Hepatic stellate cell (primary cell): Measurements from ENCODE around the gene DYNC1H1.
"Not testable (repeated sequence)": the region's sequence is repeated elsewhere in the genome, so short reads cannot be mapped to it uniquely, and the experiment has no call there.

ENCODE experiments used
- DNase-seq: peaks from one replicate; pipeline ENCODE4 v3.0.0; 2011; ENCODE audit warnings: low spot score

The DYNC1H1 gene

DNA sequence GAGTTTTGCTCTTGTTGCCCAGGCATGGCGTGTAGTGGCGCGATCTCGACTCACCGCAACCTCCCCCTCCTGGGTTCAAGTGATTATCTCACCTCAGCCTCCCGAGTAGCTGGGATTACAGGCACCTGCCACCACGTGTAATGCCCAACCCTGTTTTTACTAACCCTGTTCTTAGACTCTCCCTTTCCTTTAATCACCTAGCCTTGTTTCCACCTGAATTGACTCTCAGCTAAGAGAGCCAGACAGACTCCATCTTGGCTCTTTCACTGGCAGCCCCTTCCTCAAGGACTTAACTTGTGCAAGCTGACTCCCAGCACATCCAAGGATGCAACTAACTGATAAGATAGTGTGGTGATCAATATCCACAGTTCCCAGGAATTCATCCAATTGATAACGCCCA, 100.2 kb downstream of the DYNC1H1 start:
- not testable (repeated sequence) for DNase-seq

DNA sequence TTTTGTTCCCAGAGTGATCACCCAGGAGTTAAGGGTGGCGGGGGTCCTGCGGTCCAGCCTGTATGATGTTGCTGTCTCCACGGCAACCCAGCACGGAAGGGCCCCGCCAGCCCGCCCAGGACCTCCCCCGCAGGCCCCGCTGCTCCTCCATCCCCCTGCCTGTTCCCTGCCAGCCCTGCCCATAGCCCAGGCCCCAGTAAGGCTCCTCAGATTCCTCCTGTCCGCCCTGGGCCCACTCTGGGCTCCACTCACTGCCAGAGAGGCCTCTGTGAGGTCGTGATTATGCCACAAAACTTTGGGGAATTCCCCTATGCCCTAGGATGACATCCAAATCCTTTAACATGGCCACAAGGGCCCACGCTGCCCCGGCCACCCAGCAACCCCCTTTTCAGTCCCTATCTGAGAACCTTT, 101.7 kb downstream of the DYNC1H1 start:
- no peak for DNase-seq

DNA sequence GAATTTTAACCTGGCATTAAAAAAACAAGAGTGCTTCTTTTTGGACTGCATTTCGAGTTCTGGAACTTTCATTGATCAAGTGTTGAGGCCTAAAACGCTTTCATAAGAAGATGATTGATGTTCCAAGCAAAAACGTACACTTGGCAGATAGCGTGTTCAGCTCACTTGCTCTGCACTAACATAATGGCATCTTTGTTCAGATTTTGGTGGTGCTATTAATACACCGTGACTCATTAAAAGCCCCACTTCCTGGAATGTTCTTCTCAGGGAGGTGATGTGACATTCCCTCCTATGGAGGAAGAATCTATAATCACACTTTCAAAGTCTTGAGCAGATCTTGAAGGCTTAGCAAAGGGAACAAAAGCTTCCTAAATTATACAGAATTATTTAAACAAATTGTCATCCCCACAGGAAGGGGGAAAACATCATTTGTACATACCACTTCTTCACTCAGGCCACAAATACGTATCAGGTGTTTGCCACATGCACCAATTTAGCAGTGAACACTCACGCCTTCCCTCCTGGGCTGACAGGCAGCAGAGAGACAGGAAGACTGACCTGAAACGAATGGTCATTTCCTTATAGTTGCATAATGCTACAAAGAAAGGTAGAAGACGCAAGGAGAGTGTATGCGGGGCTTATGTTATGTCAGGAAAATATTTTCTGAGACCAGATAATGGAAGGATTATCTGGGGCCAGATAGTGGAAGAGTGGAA, 107.1 kb downstream of the DYNC1H1 start:
- DNase-seq, result no peak

DNA sequence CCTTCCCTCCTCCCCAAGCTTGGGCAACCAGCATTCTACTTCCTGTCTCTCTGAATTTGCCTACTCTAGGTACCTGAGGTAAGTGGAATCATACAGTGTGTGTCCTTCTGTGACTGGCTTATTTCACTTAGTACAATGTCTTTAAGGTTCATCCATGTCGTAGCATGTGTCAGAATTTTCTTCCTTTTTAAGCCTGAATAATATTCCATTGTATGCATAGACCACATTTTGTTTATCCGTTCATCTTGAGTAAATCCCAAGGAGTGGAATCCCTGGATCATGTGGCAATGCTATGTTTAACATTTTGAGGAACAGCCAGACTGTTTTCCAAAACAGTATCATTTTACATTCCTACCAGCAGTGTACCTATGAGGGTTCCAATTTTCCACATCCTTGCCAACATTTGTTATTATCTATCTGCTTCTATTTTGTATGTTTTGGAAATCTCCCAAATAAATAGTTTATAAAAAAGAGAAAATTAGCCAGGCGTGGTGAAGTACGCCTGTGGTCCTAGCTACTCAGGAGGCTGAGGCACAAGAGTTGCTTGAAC, 110.1 kb downstream of the DYNC1H1 start:
- DNase-seq, result no peak

DNA sequence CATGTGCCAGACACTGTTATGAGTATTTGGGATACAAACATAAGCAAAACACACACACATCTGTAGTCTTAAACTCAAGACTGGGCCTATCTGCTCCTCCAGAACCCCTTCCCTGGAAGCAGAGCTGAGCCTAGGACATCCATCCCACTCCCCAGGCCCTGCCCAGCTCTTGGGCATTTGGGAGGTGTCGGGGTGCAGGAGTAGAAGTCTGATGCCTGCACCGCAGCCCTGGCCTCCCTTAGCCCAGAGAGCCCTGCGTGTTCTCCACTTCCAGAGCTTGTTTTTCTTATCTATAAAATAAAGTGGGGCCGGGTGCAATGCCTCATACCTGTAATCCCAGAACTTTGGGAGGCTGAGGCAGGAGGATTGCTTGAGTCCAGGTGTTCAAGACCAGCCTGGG, 110.8 kb downstream of the DYNC1H1 start:
- DNase-seq, result no peak

DNA sequence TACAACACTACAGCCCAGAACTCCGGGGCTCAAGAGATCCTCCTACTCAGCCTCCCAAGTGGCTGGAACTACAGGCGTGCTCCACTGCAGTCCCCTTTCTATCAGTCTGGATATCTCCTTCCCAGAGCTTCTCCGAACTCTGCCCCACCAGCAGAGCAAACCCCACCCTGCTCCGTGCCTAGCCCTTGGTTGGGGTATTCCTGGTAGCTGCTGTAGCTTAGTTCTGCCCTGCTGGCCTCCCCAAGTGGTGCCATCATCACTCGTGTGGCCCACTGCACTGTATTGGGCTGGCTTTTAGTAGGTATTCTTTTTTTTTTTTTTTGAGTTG, 113.0 kb downstream of the DYNC1H1 start:
- no peak for DNase-seq

DNA sequence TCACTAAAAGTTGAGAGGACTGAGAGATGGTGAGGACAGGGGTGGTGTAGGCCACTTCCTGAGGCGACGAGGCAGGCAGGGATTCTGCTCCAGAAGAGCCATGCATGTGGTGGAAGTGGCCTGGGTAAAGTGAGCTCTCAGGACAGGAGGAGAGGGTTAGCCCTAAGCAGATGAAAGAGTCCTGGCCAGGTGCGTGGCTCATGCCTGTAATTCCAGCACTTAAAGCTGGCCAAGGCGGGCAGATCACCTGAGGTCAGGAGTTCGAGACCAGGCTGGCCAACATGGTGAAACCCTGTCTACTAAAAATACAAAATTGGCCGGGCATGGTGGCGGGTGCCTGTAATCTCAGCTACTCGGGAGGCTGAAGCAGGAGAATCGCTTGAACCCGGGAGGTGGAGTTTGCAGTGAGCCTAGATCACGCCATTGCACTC, 114.0 kb downstream of the DYNC1H1 start:
- DNase-seq, result not testable (repeated sequence)

DNA sequence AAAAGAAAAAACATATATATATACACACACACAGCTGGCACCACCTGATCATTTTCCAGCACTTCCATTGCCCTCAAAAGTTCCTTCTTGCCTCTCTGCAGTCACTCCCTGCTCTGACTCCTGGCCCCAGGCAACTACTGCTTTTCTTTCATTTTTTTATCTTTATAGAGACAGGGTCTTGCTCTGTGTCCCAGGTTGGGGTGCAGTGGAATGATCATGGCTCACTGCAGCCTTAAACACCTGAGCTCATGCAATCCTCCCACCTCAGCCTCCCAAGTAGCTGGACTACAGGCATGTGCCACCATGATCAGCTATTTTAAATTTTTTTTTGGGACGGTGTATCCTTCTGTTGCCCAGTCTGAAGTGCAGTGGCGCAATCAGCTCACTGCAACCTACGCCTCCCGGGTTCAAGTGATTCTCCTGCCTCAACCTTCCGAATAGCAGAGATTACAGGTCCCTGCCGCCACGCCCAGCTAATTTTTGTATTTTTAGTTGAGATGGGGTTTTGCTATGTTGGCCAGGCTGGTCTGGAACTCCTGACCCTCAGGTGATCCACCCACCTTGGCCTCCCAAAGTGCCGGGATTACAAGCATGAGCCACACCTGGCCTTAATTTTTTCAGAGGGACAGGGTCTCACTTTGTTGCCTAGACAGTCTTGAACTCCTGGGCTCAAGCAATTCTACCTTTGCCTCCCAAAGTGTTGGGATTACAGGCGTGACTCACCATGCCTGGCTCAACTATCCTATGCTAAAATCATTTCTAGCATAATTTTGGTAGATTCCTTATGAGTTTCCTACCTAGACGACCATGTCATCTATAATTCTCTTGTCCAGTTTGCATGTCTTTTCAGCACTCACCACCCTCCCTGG, 114.7 kb downstream of the DYNC1H1 start:
- DNase-seq, result no peak

DNA sequence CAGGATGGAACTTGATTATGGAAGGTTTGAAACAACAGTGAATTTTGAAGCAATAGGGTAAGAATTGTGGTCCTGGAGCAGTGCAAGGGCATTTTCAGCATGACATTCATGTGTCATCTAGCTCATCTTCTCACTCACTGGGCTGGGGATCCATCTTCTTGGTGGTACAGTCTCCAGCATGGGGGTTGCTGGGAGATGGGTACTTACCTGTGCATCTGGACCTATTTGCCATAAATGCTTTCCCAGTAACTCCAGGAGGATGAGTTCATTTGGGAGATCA, 115.3 kb downstream of the DYNC1H1 start:
- no peak for DNase-seq

DNA sequence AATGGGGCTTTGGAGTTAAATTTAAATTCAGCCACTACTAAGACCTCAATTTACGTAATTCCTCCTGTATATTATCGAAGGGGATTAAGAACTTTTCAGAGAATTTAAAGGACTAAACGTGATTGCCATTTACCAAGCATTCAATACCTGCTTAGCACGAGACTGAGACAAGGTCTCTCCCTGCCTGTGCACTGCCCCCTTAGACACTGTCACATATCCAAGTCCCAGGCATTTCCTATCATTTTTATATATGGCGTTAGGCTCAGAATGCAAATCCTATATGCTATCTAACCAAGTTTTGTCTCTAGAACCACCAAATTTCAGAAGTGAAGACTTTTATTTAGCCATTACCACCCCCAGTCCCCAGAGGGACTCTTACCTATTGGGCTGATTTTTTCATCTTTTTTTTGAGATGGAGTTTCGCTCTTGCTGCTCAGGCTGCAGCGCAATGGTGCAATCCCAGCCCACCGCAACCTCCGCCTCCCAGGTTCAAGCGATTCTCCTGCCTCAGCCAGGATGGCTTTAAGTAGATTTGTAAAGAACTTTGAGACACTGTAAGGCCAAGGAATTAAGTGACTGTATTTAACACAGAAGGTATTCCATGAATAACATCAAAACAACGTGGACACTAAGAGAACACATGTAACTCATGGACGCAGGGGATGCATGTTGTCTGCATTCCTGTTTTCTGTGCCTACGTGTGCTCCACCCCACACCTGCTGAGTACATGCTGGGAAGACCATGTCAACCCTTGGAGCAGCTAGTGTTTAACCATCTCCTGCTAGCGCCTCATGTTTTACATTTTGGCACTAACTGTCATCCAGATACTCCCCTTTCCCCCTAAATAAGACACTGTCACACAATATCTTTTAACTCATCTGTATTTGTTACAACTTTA, 116.1 kb downstream of the DYNC1H1 start:
- DNase-seq, result no peak

DNA sequence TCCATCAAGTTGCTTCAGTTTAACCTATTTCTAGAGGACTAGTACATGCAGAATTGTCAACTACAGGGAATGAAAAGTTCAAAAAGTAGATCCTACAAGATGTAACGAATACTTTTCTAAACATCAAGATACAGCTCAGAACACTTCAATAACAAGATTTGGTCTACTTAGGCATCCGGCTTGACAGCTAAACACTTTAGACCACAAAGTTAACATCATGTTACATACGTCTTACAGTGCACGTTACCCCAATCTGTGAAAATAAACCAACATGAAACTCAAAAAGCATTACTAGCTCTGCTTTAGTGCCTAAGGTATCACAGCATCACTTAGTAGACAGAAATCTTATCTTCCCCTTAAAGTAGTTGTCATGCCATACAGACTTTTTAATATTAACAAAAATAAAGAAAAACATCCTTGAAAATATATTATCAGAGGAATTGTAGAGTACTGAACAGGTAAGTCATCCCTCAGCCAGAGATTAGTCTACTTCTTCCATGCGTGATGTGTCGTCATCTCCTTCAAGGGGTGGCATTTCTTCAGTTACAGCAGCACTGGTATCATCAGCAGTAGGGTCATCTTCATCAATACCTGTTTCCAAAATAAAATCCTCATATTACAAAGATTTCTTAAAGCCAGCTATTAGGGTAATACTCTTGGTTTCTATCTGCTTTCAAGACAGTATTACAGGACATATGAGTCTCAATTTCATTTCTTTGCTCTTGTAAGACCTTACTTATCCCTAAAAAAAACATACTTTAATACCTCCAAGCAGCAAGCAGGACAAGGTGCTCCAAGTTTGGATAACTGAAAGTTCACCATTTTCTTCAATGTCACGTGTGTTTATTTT, 117.1 kb downstream of the DYNC1H1 start:
- no peak for DNase-seq

DNA sequence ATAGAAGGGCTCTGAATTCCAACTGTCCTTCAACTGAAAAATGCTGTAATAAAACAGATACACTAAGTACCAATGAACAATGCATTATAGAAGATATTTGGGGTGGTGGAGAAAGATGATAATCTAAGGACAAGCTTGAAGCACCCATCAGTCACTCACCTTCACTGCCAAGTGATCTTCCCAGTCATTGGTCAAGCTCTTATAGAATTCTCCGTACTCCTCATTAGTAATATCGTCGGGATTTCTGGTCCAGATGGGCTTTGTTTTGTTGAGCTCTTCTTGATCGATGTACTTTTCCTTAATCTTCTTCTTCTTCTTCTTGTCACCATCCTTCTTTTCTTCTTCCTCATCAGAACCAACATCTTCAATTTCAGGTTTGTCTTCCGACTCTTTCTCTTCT, 120.1 kb downstream of the DYNC1H1 start:
- not testable (repeated sequence) for DNase-seq

DNA sequence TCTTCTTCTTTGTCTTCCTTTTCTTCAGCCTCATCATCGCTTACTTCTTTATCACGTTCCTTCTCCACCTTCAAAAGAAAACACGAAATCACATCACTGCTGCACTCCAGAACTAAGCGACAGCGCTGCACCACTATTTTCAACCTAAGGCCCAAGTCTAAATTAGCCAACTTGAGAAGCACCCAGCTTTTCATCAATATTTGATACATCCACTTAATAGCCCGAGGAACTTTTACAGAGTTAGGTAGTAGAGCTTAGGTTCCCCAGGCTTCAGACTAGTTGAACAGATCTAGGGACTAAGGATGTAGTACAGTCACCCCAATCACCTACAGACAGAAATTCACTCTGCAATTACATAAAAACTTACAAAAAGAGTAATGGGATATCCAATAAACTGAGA, 120.6 kb downstream of the DYNC1H1 start:
- no peak for DNase-seq

DNA sequence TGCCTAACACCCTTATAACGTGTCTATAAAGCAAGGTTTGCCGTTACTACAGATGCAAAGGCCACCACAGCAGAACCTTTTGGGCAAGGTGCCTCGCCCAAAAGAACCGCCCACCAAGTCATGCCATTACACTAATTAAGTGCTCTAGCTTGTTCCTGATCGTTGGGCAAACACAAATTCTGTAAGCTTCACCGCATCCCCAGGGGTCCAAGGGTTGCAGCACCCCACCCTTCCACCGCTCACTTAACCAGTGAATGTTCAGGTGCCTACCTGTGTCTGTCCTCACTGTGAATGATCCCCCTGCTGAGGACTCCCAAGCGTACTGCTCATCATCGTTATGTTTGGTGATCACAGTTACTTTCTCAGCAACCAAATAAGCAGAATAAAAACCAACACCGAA, 121.1 kb downstream of the DYNC1H1 start:
- DNase-seq, result no peak

DNA sequence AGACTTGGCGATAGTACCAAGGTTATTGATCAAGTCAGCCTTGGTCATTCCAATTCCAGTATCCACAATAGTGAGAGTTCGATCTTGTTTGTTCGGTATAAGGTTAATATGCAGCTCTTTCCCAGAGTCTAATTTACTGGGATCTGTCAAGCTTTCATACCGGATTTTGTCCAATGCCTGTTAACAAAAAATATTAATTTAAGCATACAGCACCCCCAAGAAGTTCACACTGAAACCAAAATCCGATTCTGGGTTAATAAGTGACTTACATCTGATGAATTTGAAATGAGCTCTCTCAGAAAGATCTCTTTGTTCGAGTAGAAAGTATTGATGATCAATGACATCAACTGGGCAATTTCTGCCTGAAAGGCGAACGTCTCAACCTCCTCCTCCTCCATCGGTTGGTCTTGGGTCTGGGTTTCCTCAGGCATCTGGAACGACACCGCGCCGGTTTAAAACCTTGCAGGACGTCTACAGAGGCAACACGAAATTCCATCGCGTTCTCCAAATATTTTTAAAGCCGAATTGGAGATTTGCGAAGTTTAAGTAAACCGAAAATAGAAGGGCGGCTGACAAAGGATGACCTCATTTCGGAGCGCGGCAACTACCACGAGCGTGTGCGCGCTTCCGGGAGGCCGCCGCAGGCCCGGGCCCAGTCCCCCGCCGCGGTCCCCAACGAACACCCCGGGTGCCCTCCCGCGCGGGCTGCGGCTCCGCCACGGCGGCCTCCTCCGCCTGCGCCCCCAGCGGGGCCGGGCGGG, 121.8 kb downstream of the DYNC1H1 start:
- peak; percentile 65 for DNase-seq

DNA sequence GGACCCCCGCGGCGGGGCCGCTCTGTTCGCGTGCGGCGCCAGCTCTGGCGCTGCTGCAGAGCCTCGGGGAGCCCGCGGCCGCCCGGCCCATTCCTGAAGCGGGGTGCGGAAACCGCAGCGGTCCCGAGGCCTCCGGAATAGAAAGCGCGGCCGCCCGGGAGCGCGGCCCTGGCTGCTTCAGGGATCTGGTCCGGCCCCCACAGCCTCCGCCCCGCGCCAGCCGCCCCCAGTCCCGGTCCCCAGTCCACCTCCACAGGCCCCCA, 122.3 kb downstream of the DYNC1H1 start:
- DNase-seq, result no peak

DNA sequence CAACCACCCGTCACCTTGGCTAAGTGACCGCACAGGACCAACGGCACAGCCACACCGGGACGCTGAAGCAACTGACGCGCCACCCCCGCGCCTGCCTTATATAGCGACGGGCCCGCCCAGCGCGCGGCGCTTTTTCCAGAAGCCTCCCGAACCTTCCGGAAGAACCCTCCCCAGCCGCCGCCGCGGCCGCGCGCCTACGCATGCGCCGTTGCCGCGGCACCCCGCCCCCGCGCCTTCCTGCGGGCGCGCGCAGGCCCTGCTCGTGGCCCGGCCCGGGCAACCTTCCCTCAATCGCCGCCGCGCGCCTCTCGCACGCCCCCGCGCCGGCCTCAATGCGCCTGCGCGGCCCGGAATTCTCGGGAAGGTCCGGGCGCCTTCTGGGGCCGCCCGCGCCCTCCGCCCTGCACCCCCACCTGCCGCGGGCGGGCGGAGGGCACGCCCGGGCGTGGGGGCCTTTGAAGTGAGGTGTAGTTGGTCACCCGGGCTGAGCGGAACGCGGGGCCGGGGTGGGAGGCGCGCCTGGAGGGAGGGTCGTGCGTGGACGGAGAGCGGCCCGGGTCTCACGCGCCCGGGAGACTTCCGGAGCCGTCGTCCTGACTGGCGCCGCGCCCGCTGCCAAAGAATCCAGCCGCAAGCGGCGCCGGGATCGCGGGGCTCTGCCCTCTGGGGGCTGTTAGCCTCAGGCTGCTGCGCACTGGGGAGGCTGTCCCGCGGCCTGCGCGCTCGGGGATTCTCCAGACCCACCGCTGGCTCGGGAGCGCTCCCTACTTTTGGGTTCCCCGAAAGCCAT, 122.8 kb downstream of the DYNC1H1 start, which contains the start of gene HSP90AA1:
TSS of gene HSP90AA1 (minus strand) at position 73 of the 790 bp plus-strand sequence. CDS start 666 bp downstream, outside the sequence.
- DNase-seq, result peak; percentile 97

DNA sequence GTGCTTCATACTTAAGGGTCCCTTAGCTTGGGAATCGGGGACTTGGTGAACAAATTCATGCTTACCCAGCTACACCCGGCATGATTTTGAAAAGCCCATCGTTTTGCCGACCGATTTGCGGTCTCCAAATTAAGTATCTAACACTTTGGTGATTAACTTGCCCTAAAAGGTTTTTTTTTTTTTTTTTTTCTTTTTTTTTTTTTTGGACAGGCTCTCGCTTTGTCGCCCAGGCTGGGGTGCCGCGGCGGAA, 123.3 kb downstream of the DYNC1H1 start:
- DNase-seq, result no peak

DNA sequence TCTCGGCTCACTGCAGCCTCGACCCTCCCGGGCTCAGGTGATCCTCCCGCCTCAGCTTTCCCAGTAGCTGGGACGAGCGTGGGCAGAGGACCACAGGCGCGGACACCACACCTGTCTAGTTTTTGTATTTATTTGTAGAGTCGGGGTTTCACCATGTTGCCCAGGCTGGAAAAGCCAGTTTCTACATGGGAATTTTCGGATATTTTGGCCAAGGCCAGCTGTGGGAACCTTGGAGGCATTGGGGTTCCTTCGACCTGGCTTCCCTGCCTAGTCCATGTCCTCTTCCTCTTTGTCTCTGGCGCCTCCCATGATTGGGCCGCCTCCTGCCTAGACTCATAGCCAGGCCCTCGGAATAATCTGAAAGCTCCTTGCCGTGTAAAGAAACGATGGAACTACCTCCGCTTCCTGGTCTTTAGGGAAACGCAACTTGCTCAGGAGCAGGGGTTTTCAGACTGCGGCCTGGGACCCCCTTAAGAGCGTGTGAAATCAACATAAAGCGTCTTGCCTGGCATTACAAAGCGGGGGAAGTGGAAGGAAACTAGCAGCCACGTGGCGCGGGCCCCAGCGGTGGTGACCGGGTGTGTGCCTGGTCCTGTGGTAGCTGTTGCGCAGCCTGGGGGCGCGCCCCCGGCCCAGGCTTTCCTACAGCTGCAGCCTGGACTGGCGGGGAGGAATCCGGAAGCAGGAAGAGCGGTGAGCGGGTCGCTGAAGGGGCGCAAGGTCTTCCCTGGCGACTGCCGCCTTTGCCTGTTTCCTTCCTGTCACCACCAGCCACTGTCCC, 123.8 kb downstream of the DYNC1H1 start:
- DNase-seq, result no peak
